ENCODE data around the gene PHF2. TPM values are rescaled to one million over a fixed set of nuclear protein-coding genes. Genes with fewer than 3 reads are reported as not detected.

Gene PHF2
- total RNA-seq, 1 experiment from 2014 or later: 11.6 TPM

- Mint-ChIP-seq H3K4me1 (no peaks in the 10 kb centered on the region), H3K9me3 (no peaks in the 10 kb centered on the region), H3K4me3 (no peak overlapping the region), H3K27me3 (ENCODE audit: low read depth) (no peaks in the 10 kb centered on the region), H3K27ac (no peak overlapping the region), H3K36me3 (no peaks in the 10 kb centered on the region)
- ATAC-seq (no peak), DNase-seq (ENCODE audit: low spot score) (peak; percentile 6)
- CTCF ChIA-PET: no interaction called here
- POLR2A ChIA-PET: interaction anchor here (0.6 kb wide), 1 partner anchor 349 kb away, joined by 4 read pairs; no protein-coding TSS in a partner anchor
- TF ChIP-seq CREM (CRISPR knock-in tag; IDR thresholded peaks at IDR 0.05) (no peak), ZNF396 (CRISPR knock-in tag; IDR thresholded peaks at IDR 0.05; ENCODE audit: borderline replicate concordance) (no peak), RORB (CRISPR knock-in tag; IDR thresholded peaks at IDR 0.05) (no peak), PREB (CRISPR knock-in tag; IDR thresholded peaks at IDR 0.05; ENCODE audit: borderline replicate concordance) (no peak), HMGA2 (CRISPR knock-in tag; IDR thresholded peaks at IDR 0.05) (no peak), SP1 (CRISPR knock-in tag; conservative IDR thresholded peaks at IDR 0.05) (no peak), CTCF (IDR thresholded peaks at IDR 0.05) (no peak), KAT7 (CRISPR knock-in tag; IDR thresholded peaks at IDR 0.05; ENCODE audit: borderline replicate concordance) (no peak), JAZF1 (CRISPR knock-in tag; IDR thresholded peaks at IDR 0.05) (no peak), CDX4 (CRISPR knock-in tag; IDR thresholded peaks at IDR 0.05; ENCODE audit: borderline replicate concordance) (no peak), MLX (CRISPR knock-in tag; IDR thresholded peaks at IDR 0.05) (no peak), MXD4 (CRISPR knock-in tag; IDR thresholded peaks at IDR 0.05; ENCODE audit: borderline replicate concordance) (no peak)
- TF ChIP-seq, protein P1, sequence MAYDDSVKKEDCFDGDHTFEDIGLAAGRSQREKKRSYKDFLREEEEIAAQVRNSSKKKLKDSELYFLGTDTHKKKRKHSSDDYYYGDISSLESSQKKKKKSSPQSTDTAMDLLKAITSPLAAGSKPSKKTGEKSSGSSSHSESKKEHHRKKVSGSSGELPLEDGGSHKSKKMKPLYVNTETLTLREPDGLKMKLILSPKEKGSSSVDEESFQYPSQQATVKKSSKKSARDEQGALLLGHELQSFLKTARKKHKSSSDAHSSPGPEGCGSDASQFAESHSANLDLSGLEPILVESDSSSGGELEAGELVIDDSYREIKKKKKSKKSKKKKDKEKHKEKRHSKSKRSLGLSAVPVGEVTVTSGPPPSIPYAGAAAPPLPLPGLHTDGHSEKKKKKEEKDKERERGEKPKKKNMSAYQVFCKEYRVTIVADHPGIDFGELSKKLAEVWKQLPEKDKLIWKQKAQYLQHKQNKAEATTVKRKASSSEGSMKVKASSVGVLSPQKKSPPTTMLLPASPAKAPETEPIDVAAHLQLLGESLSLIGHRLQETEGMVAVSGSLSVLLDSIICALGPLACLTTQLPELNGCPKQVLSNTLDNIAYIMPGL (CRISPR knock-in tag; IDR thresholded peaks at IDR 0.05): no peak
- TF ChIP-seq, protein P2, sequence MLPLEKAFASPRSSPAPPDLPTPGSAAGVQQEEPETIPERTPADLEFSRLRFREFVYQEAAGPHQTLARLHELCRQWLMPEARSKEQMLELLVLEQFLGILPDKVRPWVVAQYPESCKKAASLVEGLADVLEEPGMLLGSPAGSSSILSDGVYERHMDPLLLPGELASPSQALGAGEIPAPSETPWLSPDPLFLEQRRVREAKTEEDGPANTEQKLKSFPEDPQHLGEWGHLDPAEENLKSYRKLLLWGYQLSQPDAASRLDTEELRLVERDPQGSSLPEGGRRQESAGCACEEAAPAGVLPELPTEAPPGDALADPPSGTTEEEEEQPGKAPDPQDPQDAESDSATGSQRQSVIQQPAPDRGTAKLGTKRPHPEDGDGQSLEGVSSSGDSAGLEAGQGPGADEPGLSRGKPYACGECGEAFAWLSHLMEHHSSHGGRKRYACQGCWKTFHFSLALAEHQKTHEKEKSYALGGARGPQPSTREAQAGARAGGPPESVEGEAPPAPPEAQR (CRISPR knock-in tag; IDR thresholded peaks at IDR 0.05): no peak
- TF ChIP-seq, protein P3, sequence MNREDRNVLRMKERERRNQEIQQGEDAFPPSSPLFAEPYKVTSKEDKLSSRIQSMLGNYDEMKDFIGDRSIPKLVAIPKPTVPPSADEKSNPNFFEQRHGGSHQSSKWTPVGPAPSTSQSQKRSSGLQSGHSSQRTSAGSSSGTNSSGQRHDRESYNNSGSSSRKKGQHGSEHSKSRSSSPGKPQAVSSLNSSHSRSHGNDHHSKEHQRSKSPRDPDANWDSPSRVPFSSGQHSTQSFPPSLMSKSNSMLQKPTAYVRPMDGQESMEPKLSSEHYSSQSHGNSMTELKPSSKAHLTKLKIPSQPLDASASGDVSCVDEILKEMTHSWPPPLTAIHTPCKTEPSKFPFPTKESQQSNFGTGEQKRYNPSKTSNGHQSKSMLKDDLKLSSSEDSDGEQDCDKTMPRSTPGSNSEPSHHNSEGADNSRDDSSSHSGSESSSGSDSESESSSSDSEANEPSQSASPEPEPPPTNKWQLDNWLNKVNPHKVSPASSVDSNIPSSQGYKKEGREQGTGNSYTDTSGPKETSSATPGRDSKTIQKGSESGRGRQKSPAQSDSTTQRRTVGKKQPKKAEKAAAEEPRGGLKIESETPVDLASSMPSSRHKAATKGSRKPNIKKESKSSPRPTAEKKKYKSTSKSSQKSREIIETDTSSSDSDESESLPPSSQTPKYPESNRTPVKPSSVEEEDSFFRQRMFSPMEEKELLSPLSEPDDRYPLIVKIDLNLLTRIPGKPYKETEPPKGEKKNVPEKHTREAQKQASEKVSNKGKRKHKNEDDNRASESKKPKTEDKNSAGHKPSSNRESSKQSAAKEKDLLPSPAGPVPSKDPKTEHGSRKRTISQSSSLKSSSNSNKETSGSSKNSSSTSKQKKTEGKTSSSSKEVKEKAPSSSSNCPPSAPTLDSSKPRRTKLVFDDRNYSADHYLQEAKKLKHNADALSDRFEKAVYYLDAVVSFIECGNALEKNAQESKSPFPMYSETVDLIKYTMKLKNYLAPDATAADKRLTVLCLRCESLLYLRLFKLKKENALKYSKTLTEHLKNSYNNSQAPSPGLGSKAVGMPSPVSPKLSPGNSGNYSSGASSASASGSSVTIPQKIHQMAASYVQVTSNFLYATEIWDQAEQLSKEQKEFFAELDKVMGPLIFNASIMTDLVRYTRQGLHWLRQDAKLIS (CRISPR knock-in tag; IDR thresholded peaks at IDR 0.05; ENCODE audit: borderline replicate concordance): no peak
These were observed 88.8 kb downstream of the PHF2 start for GRCh38 chr9:93665128-93665636.
